Measurements from ENCODE around the gene PCK2. TPM values are rescaled to one million over a fixed set of nuclear protein-coding genes. Genes with fewer than 3 reads are reported as not detected.

PCK2 gene
- total RNA-seq, 1 experiment from 2014 or later: 48.9 TPM

DNA sequence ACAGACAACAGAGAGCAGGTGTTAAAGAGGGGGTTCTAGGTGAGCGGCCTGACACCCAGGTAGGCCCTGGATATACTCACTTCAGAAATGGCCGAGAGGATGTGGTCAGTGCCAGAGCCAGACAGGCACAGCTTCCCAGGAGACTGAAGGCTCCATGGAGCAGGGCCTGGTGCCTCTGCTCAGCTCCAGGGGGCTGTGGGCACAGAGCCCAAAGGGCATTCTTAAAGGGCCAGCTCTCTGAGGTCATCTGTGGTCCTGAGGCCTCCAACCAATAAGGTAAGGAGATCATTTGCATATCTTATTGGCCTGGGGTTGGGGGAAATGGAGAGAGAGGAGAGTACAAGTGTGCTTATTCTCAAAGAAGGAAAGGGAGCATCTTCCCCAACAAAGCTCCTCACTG is 9.7 kb upstream of the PCK2 start:
- peaks cover 4% of the 10 kb centered on the region for H3K23me2 ChIP-seq (ENCODE audit: insufficient read length, low read depth, low read length, poor library complexity, severe bottlenecking)
- H2BK20ac ChIP-seq (ENCODE audit: low read depth, low read length, poor library complexity, severe bottlenecking): no peak overlapping the region
- H3K56ac ChIP-seq (ENCODE audit: insufficient read length, low read depth, low read length): no peak overlapping the region
- peaks cover 3% of the 10 kb centered on the region; the same call in 1 of the 2 replicates for H3K4me1 ChIP-seq (ENCODE audit: insufficient read depth, low read length)
- no peak overlapping the region for H2AFZ ChIP-seq (ENCODE audit: low read length)
- H3K9ac ChIP-seq (ENCODE audit: extremely low read depth, insufficient read length, low read length): no peak overlapping the region
- TF ChIP-seq, protein P1, sequence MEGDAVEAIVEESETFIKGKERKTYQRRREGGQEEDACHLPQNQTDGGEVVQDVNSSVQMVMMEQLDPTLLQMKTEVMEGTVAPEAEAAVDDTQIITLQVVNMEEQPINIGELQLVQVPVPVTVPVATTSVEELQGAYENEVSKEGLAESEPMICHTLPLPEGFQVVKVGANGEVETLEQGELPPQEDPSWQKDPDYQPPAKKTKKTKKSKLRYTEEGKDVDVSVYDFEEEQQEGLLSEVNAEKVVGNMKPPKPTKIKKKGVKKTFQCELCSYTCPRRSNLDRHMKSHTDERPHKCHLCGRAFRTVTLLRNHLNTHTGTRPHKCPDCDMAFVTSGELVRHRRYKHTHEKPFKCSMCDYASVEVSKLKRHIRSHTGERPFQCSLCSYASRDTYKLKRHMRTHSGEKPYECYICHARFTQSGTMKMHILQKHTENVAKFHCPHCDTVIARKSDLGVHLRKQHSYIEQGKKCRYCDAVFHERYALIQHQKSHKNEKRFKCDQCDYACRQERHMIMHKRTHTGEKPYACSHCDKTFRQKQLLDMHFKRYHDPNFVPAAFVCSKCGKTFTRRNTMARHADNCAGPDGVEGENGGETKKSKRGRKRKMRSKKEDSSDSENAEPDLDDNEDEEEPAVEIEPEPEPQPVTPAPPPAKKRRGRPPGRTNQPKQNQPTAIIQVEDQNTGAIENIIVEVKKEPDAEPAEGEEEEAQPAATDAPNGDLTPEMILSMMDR (conservative IDR thresholded peaks at IDR 0.05): no peak
- no peaks in the 10 kb centered on the region; the same call in 1 of the 2 replicates for H3K27me3 ChIP-seq (ENCODE audit: insufficient read depth, low read length)
- no peak overlapping the region for H4K5ac ChIP-seq (ENCODE audit: insufficient read length, low read depth, low read length)
- H3K36me3 Mint-ChIP-seq (ENCODE audit: insufficient read depth in 1 of 3, low read depth in 3 of 3): no peaks in the 10 kb centered on the region; a peak in 1 of 7 replicates
- H2AK5ac ChIP-seq (ENCODE audit: insufficient read length, low read length): no peak overlapping the region
- H3K4me3 Mint-ChIP-seq: no peak overlapping the region
- no peaks in the 10 kb centered on the region for H4K20me1 ChIP-seq (ENCODE audit: control insufficient read depth, insufficient read depth, insufficient read length)
- H3K4ac ChIP-seq (ENCODE audit: low read depth, low read length): no peak overlapping the region
- H2BK15ac ChIP-seq (ENCODE audit: low read depth, low read length): no peak overlapping the region
- no peaks in the 10 kb centered on the region for H3K9me3 Mint-ChIP-seq
- peaks cover 24 to 29% of the 10 kb centered on the region in 2 experiments for H3K4me1 Mint-ChIP-seq
- H4K91ac ChIP-seq (ENCODE audit: insufficient read length, low read depth, low read length): no peak overlapping the region
- no peak overlapping the region for H3K18ac ChIP-seq (ENCODE audit: insufficient read length, low read depth, low read length)
- no peak overlapping the region for H3K27ac ChIP-seq (ENCODE audit: insufficient read length, low read depth, low read length)
- no peak overlapping the region for H2BK5ac ChIP-seq (ENCODE audit: insufficient read length, low read length)
- H3K27me3 Mint-ChIP-seq (ENCODE audit: low read depth): peaks cover 32% of the 10 kb centered on the region
- H3K4me2 ChIP-seq (ENCODE audit: insufficient read depth, insufficient read length, low read length): no peak overlapping the region
- H3K79me2 ChIP-seq (ENCODE audit: insufficient read depth, low read length): no peaks in the 10 kb centered on the region
- H3K79me1 ChIP-seq (ENCODE audit: insufficient read depth, low read depth, low read length, poor library complexity, severe bottlenecking): no peaks in the 10 kb centered on the region
- H3K9me3 ChIP-seq (ENCODE audit: control insufficient read depth, low read depth, low read length): no peaks in the 10 kb centered on the region
- no peak overlapping the region for H4K8ac ChIP-seq (replicated peaks; ENCODE audit: insufficient read length, low read depth, low read length)
- no peak overlapping the region for H3K23ac ChIP-seq (ENCODE audit: insufficient read length, low read depth, low read length)
- H3T11ph ChIP-seq (ENCODE audit: low read length): no peak overlapping the region
- no peak overlapping the region for H3K14ac ChIP-seq (ENCODE audit: insufficient read depth, low read length)
- no peak overlapping the region for H3K27ac Mint-ChIP-seq
- WGBS (ENCODE audit: extremely low coverage, insufficient read length, low lambda C conversion rate): no CpG with 5 or more reads among the region's 2 CpGs
- DNase-seq: no peak
- no peak overlapping the region for H2BK120ac ChIP-seq (ENCODE audit: low read depth, low read length, poor library complexity, severe bottlenecking)
- H2BK12ac ChIP-seq (ENCODE audit: insufficient read length, low read depth, low read length): no peak overlapping the region

All from H9 (cell line).